ENCODE measurements around the gene FOXP1. TPM values are rescaled to one million over a fixed set of nuclear protein-coding genes. Genes with fewer than 3 reads are reported as not detected.

FOXP1 gene
- total RNA-seq, 1 experiment from 2014 or later, result 75.3 TPM

- no peak overlapping the region for H3K4me2 ChIP-seq (ENCODE audit: insufficient read depth, insufficient read length, low read length)
Measured at GRCh38 chr3:71578054-71578751, 5.3 kb downstream of the FOXP1 start.

More at GRCh38 chr3:71578054-71578751, 5.3 kb downstream of the FOXP1 start:
- Histone ChIP-seq H3K4ac (ENCODE audit: low read depth, low read length) (no peak overlapping the region), H3K9ac (ENCODE audit: extremely low read depth, insufficient read length, low read length) (no peak overlapping the region), H3K14ac (ENCODE audit: insufficient read depth, low read length) (no peak overlapping the region), H3K23ac (ENCODE audit: insufficient read length, low read depth, low read length) (no peak overlapping the region), H3K27me3 (ENCODE audit: insufficient read depth, low read length) (peaks cover 9% of the 10 kb centered on the region; the same call in 1 of the 2 replicates), H2BK120ac (ENCODE audit: low read depth, low read length, poor library complexity, severe bottlenecking) (no peak overlapping the region), H4K5ac (ENCODE audit: insufficient read length, low read depth, low read length) (no peak overlapping the region), H2BK20ac (ENCODE audit: low read depth, low read length, poor library complexity, severe bottlenecking) (no peak overlapping the region), H2AFZ (ENCODE audit: low read length) (no peak overlapping the region), H3K18ac (ENCODE audit: insufficient read length, low read depth, low read length) (no peak overlapping the region), H3K79me1 (ENCODE audit: insufficient read depth, low read depth, low read length, poor library complexity, severe bottlenecking) (no peaks in the 10 kb centered on the region), H2AK5ac (ENCODE audit: insufficient read length, low read length) (no peak overlapping the region), H4K20me1 (ENCODE audit: control insufficient read depth, insufficient read depth, insufficient read length) (no peaks in the 10 kb centered on the region), H3T11ph (ENCODE audit: low read length) (no peak overlapping the region), H3K27ac (ENCODE audit: insufficient read length, low read depth, low read length) (no peak overlapping the region), H2BK12ac (ENCODE audit: insufficient read length, low read depth, low read length) (no peak overlapping the region), H4K91ac (ENCODE audit: insufficient read length, low read depth, low read length) (no peak overlapping the region), H3K79me2 (ENCODE audit: insufficient read depth, low read length) (no peaks in the 10 kb centered on the region), H2BK15ac (ENCODE audit: low read depth, low read length) (no peak overlapping the region), H3K4me1 (ENCODE audit: insufficient read depth, low read length) (peaks cover 5% of the 10 kb centered on the region; the same call in 1 of the 2 replicates), H2BK5ac (ENCODE audit: insufficient read length, low read length) (no peak overlapping the region), H3K9me3 (ENCODE audit: control insufficient read depth, low read depth, low read length) (no peaks in the 10 kb centered on the region), H3K23me2 (ENCODE audit: insufficient read length, low read depth, low read length, poor library complexity, severe bottlenecking) (peaks cover 22% of the 10 kb centered on the region), H3K56ac (ENCODE audit: insufficient read length, low read depth, low read length) (no peak overlapping the region), H4K8ac (replicated peaks; ENCODE audit: insufficient read length, low read depth, low read length) (no peak overlapping the region)
- WGBS (ENCODE audit: extremely low coverage, insufficient read length, low lambda C conversion rate), result no CpG with 5 or more reads among the region's 6 CpGs
- H3K36me3 Mint-ChIP-seq (ENCODE audit: insufficient read depth in 1 of 3, low read depth in 3 of 3), result peaks cover 0 to 7% (median 0%) of the 10 kb centered on the region in 3 experiments; a peak in 2 of 7 replicates
- peaks cover 21 to 22% of the 10 kb centered on the region in 2 experiments for H3K4me1 Mint-ChIP-seq
- H3K27me3 Mint-ChIP-seq (ENCODE audit: low read depth), result peaks cover 35% of the 10 kb centered on the region
- H3K27ac Mint-ChIP-seq, result no peak overlapping the region
- DNase-seq, result no peak
- no peaks in the 10 kb centered on the region for H3K9me3 Mint-ChIP-seq
- TF ChIP-seq CTCF (conservative IDR thresholded peaks at IDR 0.05), result no peak
- no peak overlapping the region for H3K4me3 Mint-ChIP-seq

Measured in H9 (cell line).